CD4-positive, alpha-beta T cell treated with Interleukin-6 for 4 hours (primary cell): ENCODE data around the gene PDE9A.
A peak's percentile ranks its signal among the peaks of the same experiment; 100 is the strongest.

Experiments used
- DNase-seq: peaks from one replicate; pipeline ENCODE4 v3.0.0-alpha.2; 2020; ENCODE audit warnings: mixed read lengths

The PDE9A gene

DNA sequence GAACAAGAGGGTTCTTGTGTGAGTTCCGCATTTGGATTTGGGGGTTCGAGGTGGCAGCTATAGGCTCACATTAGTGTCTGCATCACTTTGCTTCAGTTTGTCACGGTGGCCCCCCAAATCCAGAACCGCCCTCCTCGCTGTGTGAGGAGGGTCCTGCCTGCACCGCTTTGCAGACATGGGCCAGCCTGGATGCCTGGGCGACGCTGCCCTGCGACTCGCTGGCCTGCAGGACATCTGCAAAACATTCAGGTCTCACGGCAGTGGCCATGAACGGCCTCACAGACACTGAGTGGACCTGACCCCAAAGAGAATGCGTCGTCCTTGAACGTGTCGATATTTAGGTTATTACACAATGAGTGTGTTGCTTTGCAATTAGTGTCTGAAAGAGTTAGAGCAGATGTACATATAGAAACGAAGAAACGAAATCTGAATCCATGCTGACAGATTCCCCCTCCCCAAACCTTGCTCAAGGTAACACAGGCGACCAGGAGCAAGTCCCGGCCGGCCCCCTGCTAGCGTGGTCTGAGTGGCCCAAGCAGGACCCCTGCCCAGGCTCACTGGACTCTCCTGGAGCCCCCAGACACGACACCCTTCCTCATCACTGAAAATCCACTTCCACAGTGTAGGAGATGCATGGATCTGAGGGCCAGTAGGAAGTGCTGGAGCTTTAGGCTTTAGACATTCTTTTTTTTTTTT lies 20.4 kb downstream of the PDE9A start:
- DNase-seq = no peak

DNA sequence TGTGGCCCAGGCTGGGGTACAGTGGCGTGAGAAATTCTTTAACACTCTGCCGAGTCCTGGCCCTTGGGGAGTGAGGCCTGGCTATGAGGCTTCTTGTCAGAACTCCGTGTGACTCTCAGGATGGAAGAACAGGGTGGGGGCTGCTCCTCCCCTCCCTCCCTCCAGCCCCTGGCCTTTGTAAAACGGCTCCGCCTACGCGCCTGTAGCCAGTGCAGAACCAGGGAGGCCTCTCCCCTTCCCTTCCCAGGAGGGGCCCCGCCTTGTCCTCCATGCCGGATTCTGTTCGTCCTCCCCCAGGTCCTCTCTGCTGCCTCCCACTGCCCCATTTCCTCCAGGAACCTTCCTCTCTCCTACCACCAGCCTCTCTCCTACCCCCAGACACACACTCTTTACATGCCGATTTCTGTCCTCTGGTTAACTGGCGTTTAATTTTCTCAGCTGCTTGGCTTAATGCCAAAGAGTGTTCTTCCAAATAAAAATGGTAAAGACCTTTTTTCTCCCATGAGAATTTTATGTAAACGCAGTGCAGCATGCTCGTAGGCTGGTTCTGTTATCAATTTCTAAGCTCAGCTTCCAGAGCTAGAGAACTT lies 21.0 kb downstream of the PDE9A start:
- DNase-seq = no peak

DNA sequence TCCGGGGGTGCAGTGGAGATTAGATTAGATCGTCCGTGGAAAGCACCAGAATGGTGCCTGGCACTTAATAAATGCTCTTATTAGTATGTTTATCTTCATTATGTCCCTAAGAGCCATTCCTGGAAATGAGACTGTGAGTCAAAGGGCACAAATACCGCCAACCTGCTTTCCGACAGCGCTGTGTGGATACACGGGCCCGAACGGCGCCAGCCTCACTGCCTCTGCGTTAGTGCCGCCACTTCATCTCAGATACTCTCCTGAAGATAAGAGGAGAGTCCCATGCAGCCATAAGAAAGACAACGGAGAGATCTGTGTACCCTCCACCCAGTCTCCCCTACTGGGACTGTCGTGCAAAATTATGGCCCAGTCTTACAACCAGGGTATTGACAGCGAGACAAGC lies 22.0 kb downstream of the PDE9A start:
- no peak for DNase-seq

DNA sequence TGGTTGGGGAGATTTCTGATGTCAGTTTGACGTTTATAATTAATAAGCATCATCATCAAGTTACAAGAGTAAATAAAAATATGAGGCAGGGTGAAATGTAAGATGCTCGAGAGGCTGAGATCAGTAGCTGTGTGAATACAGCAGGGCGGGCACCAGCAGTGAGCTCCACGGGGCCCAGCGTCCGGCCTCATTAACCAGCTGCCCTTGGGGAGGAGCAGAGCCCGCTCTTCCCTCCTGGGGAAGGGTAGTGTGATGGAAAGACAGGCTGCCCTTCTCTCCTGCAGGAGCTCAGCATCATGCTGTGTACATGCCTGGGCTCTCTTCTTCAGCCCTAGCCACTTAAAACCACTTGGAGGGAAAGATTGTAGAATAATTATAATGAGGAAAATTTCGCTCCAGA lies 23.4 kb downstream of the PDE9A start:
- no peak for DNase-seq

DNA sequence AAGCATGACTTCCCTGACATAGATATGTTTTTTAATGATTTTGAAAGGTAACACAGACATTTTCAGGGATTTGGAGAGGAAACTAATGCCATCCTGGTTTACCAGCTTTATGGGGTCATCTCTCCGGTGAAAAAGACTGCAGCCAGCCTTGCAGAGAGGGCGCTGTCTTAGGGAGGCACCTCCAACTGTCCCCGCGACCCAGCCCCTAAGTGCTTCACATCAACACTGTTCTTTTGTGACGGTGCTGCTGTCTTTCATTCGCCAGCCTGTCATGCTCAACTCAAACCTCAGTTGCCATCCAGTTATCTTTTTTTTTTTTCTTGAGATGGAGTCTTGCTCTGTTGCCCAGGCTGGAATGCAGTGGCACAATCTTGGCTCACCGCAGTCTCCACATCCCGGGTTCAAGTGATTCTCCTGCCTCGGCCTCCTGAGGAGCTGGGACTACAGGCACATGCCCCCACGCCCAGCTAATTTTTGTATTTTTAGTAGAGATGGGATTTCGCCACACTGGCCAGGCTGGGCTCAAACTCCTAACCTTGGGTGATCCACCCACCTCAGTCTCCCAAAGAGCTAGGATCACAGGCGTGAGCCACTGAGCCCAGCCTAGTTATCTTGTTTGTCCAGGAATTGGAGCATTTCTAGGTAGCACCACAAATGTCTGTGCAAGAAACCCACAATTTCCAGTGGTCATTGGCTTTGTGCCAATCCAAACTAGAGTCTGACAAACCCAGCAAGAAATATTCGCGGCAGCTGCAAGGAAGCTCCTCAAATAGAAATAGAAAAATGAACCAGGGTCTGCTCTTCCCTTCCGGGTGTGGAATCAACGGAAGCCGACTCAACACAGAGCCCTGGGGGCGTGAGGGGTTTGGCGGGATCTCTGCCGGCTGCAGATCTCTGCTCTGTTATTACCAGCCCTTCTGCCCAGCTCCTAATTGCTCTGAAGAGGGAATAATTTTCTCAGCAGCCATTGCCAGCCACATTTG lies 24.2 kb downstream of the PDE9A start:
- DNase-seq = no peak

DNA sequence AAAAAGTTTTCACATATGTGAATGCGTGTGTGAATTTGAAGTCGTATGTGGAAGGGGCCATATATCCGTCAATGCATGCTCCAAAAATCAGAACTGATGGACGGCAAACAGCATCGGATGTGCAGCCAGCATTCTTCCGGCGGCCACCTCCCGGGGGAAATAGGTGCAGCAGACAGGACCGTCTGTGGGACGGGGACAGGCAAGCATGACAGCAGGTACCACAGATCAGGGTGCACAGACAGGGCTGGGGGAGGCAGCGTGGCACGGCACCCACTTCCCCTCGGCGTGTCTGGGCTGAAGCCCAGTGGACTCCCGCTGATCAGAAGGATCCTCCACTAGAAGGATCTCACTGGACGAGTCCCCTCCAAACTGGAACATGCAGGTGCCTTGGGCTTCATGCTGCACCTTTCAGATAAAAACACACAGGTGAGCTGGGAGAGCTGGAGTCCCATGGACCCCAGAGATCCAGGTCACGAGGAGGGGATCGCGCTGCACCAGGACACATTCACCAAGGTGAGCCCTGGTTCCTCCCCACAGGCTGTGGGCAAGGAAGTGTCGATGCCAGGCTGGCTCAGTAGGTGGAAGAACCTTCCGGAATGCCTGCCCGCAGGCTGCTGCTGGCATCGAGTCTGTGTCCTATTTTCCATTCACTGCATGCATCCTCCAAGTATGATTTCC lies 25.3 kb downstream of the PDE9A start:
- no peak for DNase-seq

- DNase-seq = no peak
Observed at GRCh38 chr21:42679319-42680057, 26.1 kb downstream of the PDE9A start.

DNA sequence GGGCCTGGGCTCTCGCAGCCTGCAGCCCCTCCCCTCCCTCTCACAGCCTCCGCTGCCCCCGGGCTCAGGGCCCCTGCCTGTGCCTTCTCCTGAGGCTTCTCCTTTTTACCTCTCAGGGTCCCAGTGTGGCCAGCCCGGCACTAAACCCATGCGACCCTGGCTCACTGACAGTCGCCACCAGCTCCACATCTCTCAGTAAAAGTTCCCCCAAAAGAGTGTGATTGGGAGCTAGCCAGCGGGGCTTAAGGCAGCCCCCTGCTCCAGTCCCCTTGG lies 26.6 kb downstream of the PDE9A start:
- no peak for DNase-seq

DNA sequence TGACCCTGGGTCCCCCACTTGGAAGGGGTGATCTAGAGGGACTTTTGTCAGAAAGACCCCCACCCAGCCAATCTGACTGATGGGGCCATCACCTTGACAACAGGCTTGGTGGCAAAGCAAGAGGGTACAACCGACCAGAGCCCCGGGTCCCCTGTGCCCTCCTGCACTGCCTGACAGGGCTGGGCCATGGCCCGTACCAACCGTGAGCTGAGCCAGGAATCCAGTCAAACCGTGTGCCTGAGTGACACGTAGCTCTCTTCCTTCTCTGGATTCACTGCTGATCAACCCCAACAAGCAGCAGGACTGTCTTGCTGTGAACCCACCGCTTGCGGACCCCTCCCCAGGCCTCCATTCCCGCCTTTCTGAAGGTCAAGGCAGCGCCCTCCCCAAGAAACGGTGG lies 27.0 kb downstream of the PDE9A start:
- DNase-seq = no peak

DNA sequence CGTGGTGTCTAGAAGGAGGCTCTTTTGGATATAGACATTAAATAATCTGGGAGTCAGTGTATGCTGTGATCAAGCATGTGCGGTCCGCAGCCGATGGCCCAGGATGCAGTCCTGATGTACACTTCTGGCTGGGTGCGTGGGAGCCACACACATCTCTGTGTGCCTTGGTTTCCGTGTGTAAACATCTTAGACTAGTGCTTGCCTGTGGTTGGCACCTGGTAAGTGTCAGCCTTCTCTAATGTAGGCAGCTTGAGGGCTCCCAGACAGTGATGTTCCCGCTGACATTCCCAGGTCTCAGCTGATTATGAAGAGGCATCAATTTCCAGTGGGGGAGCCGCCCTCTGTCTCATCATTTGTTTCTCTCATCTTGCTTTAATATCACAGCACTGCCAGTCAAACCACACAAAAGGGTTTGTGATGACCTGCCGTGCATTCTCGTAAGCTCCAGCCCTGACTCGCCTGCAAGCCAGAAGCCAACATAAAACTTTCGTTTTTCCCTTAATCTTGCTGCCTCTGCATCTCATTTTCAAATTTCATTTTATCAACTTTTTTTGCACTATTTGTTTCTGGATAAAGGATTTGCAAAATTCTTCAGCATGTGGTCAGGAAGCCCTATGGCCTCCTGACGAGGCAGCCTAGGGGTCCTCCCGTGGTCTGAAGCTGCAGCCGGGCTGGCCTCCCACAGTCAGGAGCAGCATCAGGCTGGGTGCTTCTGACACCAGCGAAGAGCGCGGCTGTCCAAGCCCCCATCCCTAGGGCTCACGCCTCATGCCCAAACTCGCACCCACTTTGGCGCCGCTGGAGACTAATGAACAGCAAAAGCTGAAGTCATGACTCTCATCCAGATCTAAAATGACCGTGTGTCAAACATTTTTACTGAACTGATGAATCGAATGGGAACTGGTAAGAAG lies 28.1 kb downstream of the PDE9A start:
- peak; percentile 44 for DNase-seq

- DNase-seq = no peak
Observed at GRCh38 chr21:42682661-42683210, 29.3 kb downstream of the PDE9A start.

- peak; percentile 52 for DNase-seq
Observed at GRCh38 chr21:42683371-42684108, 30.1 kb downstream of the PDE9A start.

- peak; percentile 67 for DNase-seq
Observed at GRCh38 chr21:42684109-42684916, 30.9 kb downstream of the PDE9A start.

DNA sequence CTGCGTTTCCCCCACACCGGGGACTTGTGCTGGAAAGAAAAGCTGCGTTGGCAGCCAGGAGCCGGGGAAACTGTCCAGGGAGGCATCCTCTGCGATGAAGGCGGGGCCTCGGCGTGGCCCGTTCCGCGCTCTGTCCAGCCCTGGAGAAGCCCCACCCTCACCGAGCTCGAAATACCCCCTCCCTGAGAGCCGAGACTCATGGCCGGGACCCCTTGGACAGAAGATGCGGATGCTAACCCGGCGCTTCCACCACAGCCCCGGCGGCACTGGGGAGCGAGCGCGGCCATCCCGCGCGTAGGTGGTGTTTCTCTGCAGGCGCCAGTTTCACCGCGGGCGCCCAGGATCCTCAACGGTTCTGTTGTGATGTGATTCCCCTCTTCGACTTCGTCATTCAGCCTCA lies 31.6 kb downstream of the PDE9A start:
- peak; percentile 19 for DNase-seq

GRCh38 chr21:42685954-42686500 lies 32.6 kb downstream of the PDE9A start:
- no peak for DNase-seq

GRCh38 chr21:42687796-42688195 lies 34.4 kb downstream of the PDE9A start:
- DNase-seq = no peak

DNA sequence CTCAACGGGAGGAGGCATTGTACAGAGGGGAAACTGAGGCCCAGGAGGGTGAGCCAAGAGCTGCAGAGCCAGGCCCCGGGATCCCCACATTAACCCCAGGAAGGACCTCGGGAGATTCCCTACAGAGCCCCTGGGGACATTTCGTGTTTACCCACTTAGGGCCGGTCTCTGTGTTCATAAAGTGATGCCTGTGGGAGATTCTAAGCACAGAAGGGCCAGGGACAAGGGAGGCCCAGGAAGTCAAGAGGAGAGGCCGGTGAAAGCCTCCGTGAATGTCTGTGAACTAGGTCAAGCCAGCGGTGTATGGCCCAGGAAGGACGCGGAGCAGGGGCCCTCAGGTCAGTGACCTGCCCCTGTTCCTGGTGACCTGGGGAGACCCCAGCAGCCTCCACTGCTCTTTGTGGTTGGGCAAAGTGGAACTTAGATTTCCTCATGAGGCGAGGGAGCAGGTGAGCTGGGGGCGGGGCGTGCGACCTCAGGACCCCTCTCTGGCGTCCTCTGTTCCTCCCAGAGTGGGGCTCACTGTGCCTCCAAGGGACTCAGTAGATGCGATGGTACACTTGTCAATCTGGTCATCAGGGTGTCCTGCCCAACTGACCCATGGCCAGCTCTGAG lies 34.9 kb downstream of the PDE9A start:
- no peak for DNase-seq

- no peak for DNase-seq
Observed at GRCh38 chr21:42688841-42689371, 35.5 kb downstream of the PDE9A start.

GRCh38 chr21:42690586-42690985 lies 37.2 kb downstream of the PDE9A start:
- DNase-seq = no peak
